ENCODE measurements around the gene SASH1. TPM values are rescaled to one million over a fixed set of nuclear protein-coding genes. Genes with fewer than 3 reads are reported as not detected.
A peak's percentile ranks its signal among the peaks of the same experiment; 100 is the strongest.

SASH1 gene
- total RNA-seq, 1 donor from 2014 or later, result 86.4 TPM

GRCh38 chr6:148425443-148425842, 82.8 kb downstream of the SASH1 start:
- no peaks in the 10 kb centered on the region for H3K36me3 ChIP-seq
- no peak for DNase-seq (ENCODE audit: extremely low spot score in 2 of 2)
- H3K4me1 ChIP-seq, result peaks cover 15% of the 10 kb centered on the region
- H3K27ac ChIP-seq, result no peak overlapping the region
- no peaks in the 10 kb centered on the region for H3K9me3 ChIP-seq
- intact Hi-C loops (cut with DNase I), result no loop called here
- no peak overlapping the region for H3K4me3 ChIP-seq
- TF ChIP-seq, protein P1, sequence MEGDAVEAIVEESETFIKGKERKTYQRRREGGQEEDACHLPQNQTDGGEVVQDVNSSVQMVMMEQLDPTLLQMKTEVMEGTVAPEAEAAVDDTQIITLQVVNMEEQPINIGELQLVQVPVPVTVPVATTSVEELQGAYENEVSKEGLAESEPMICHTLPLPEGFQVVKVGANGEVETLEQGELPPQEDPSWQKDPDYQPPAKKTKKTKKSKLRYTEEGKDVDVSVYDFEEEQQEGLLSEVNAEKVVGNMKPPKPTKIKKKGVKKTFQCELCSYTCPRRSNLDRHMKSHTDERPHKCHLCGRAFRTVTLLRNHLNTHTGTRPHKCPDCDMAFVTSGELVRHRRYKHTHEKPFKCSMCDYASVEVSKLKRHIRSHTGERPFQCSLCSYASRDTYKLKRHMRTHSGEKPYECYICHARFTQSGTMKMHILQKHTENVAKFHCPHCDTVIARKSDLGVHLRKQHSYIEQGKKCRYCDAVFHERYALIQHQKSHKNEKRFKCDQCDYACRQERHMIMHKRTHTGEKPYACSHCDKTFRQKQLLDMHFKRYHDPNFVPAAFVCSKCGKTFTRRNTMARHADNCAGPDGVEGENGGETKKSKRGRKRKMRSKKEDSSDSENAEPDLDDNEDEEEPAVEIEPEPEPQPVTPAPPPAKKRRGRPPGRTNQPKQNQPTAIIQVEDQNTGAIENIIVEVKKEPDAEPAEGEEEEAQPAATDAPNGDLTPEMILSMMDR (IDR thresholded peaks at IDR 0.05), result no peak
- TF ChIP-seq POLR2A (IDR thresholded peaks at IDR 0.05) (no peak), POLR2AphosphoS5 (IDR thresholded peaks at IDR 0.05; ENCODE audit: insufficient read depth in 1 of 2, low read depth in 1 of 2) (no peak)
- no peaks in the 10 kb centered on the region for H3K27me3 ChIP-seq

- intact Hi-C loops (cut with DNase I), result no loop called here
- DNase-seq (ENCODE audit: extremely low spot score in 2 of 2), result no peak
- Histone ChIP-seq H3K4me1 (peaks cover 15% of the 10 kb centered on the region), H3K27ac (no peak overlapping the region), H3K9me3 (no peaks in the 10 kb centered on the region), H3K36me3 (no peaks in the 10 kb centered on the region), H3K4me3 (no peak overlapping the region), H3K27me3 (no peaks in the 10 kb centered on the region)
- no peak for TF ChIP-seq POLR2AphosphoS5 (IDR thresholded peaks at IDR 0.05; ENCODE audit: insufficient read depth in 1 of 2, low read depth in 1 of 2)
- TF ChIP-seq POLR2A (IDR thresholded peaks at IDR 0.05), result no peak
- TF ChIP-seq, protein P1 (IDR thresholded peaks at IDR 0.05), result no peak
These were observed 83.8 kb downstream of the SASH1 start for GRCh38 chr6:148426317-148426977.

GRCh38 chr6:148427333-148427732, 84.7 kb downstream of the SASH1 start:
- Histone ChIP-seq H3K4me1 (peaks cover 21% of the 10 kb centered on the region), H3K27ac (no peak overlapping the region), H3K4me3 (no peak overlapping the region), H3K36me3 (no peaks in the 10 kb centered on the region), H3K27me3 (no peaks in the 10 kb centered on the region), H3K9me3 (no peaks in the 10 kb centered on the region)
- TF ChIP-seq, protein P1 (IDR thresholded peaks at IDR 0.05), result no peak
- no peak for TF ChIP-seq POLR2A (IDR thresholded peaks at IDR 0.05)
- no peak for TF ChIP-seq POLR2AphosphoS5 (IDR thresholded peaks at IDR 0.05; ENCODE audit: insufficient read depth in 1 of 2, low read depth in 1 of 2)
- intact Hi-C loops (cut with DNase I), result no loop called here
- no peak for DNase-seq (ENCODE audit: extremely low spot score in 2 of 2)

- no peaks in the 10 kb centered on the region for H3K9me3 ChIP-seq
- no peak overlapping the region for H3K4me3 ChIP-seq
- H3K4me1 ChIP-seq, result peaks cover 19% of the 10 kb centered on the region
- no peak overlapping the region for H3K27ac ChIP-seq
- H3K27me3 ChIP-seq, result no peaks in the 10 kb centered on the region
- DNase-seq (ENCODE audit: extremely low spot score in 2 of 2), result no peak
- no peak for TF ChIP-seq POLR2AphosphoS5 (IDR thresholded peaks at IDR 0.05; ENCODE audit: insufficient read depth in 1 of 2, low read depth in 1 of 2)
- no peak for TF ChIP-seq POLR2A (IDR thresholded peaks at IDR 0.05)
- TF ChIP-seq, protein P1 (IDR thresholded peaks at IDR 0.05), result no peak
- H3K36me3 ChIP-seq, result no peaks in the 10 kb centered on the region
- intact Hi-C loops (cut with DNase I), result no loop called here
These were observed 86.8 kb downstream of the SASH1 start for GRCh38 chr6:148429423-148429822.

- intact Hi-C loops (cut with DNase I), result no loop called here
- H3K4me3 ChIP-seq, result no peak overlapping the region
- H3K27ac ChIP-seq, result peak overlapping the region; percentile 5
- no peaks in the 10 kb centered on the region for H3K27me3 ChIP-seq
- H3K9me3 ChIP-seq, result no peaks in the 10 kb centered on the region
- TF ChIP-seq, protein P1 (IDR thresholded peaks at IDR 0.05), result no peak
- TF ChIP-seq POLR2AphosphoS5 (IDR thresholded peaks at IDR 0.05; ENCODE audit: insufficient read depth in 1 of 2, low read depth in 1 of 2) (no peak), POLR2A (IDR thresholded peaks at IDR 0.05) (no peak)
- H3K4me1 ChIP-seq, result peaks cover 18% of the 10 kb centered on the region
- no peak for DNase-seq (ENCODE audit: extremely low spot score in 2 of 2)
- H3K36me3 ChIP-seq, result no peaks in the 10 kb centered on the region
These were observed 88.3 kb downstream of the SASH1 start for GRCh38 chr6:148430897-148431296.
